C4-2B (cell line): Measurements from ENCODE around the gene STAMBPL1.

Experiments
- CTCF ChIP-seq: fragments of 450-650 bp; conservative IDR thresholded peaks from 2 replicates; pipeline ENCODE4 v1.5.1; 2017; ENCODE audit warnings: mild to moderate bottlenecking
- ZFX ChIP-seq: fragments of 450-650 bp; IDR thresholded peaks from 2 replicates; pipeline ENCODE4 v1.6.1; 2017

GRCh38 chr10:88928254-88928653 lies 48.2 kb downstream of the STAMBPL1 start:
- TF ChIP-seq CTCF (no peak), ZFX (no peak)
